H1 (cell line): ENCODE results near the gene FGGY.

ENCODE experiments used
- CTCF ChIP-seq, 3 experiments: IDR thresholded peaks; 1 replicate in 2 of 3; 2 replicates in 1 of 3; pipeline versions ENCODE4 v1.5.1 to v1.6.1; 2011; ENCODE audit warnings: low read length in 3 of 3, mild to moderate bottlenecking in 3 of 3, inconsistent platforms in 2 of 3, low read depth in 1 of 3, moderate library complexity in 1 of 3; ENCODE audit not compliant: insufficient read depth in 1 of 3; ENCODE audit errors: control extremely low read depth in 1 of 3
- MAFK ChIP-seq: IDR thresholded peaks from 2 replicates; pipeline ENCODE4 v1.6.1; 2012; ENCODE audit warnings: low read depth, mild to moderate bottlenecking, improper control_type of control experiment, low read length
- RFX5 ChIP-seq: IDR thresholded peaks from 2 replicates; pipeline ENCODE4 v1.6.1; 2011; ENCODE audit warnings: low read depth, low read length, improper control_type of control experiment, borderline replicate concordance

- TF ChIP-seq RFX5 (no peak), MAFK (no peak), CTCF (IDR thresholded peaks at IDR 0.05; ENCODE audit: control extremely low read depth in 1 of 3, insufficient read depth in 1 of 3, low read depth in 1 of 3, low read length in 3 of 3) (no peak)
Observed at GRCh38 chr1:59569198-59569597, 272.3 kb downstream of the FGGY start.
